Measurements from ENCODE around the gene CNTN1.

- TF ChIP-seq, protein P1, sequence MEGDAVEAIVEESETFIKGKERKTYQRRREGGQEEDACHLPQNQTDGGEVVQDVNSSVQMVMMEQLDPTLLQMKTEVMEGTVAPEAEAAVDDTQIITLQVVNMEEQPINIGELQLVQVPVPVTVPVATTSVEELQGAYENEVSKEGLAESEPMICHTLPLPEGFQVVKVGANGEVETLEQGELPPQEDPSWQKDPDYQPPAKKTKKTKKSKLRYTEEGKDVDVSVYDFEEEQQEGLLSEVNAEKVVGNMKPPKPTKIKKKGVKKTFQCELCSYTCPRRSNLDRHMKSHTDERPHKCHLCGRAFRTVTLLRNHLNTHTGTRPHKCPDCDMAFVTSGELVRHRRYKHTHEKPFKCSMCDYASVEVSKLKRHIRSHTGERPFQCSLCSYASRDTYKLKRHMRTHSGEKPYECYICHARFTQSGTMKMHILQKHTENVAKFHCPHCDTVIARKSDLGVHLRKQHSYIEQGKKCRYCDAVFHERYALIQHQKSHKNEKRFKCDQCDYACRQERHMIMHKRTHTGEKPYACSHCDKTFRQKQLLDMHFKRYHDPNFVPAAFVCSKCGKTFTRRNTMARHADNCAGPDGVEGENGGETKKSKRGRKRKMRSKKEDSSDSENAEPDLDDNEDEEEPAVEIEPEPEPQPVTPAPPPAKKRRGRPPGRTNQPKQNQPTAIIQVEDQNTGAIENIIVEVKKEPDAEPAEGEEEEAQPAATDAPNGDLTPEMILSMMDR (tag by site-specific recombination; IDR thresholded peaks at IDR 0.05): no peak
- TF ChIP-seq TRIM28 (IDR thresholded peaks at IDR 0.05; ENCODE audit: borderline replicate concordance, low read length): no peak
- no peak for TF ChIP-seq SP3 (tag by site-specific recombination; IDR thresholded peaks at IDR 0.05)
- no peak for TF ChIP-seq ZNF843 (tag by site-specific recombination; IDR thresholded peaks at IDR 0.05)
- no peak for TF ChIP-seq ZNF211 (tag by site-specific recombination; IDR thresholded peaks at IDR 0.05; ENCODE audit: low read depth)
- no peak for TF ChIP-seq ZNF2 (tag by site-specific recombination; IDR thresholded peaks at IDR 0.05)
- no peak for TF ChIP-seq ZBTB7A (tag by site-specific recombination; IDR thresholded peaks at IDR 0.05; ENCODE audit: low read depth)
- no peak for TF ChIP-seq BCL11A (tag by site-specific recombination; IDR thresholded peaks at IDR 0.05; ENCODE audit: low read depth)
- TF ChIP-seq, protein P2, sequence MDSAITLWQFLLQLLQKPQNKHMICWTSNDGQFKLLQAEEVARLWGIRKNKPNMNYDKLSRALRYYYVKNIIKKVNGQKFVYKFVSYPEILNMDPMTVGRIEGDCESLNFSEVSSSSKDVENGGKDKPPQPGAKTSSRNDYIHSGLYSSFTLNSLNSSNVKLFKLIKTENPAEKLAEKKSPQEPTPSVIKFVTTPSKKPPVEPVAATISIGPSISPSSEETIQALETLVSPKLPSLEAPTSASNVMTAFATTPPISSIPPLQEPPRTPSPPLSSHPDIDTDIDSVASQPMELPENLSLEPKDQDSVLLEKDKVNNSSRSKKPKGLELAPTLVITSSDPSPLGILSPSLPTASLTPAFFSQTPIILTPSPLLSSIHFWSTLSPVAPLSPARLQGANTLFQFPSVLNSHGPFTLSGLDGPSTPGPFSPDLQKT (IDR thresholded peaks at IDR 0.05; ENCODE audit: borderline replicate concordance, low read depth, low read length): no peak
- no peak for TF ChIP-seq ZBTB21 (tag by site-specific recombination; IDR thresholded peaks at IDR 0.05)
- TF ChIP-seq ZNF121 (tag by site-specific recombination; IDR thresholded peaks at IDR 0.05): no peak
- no peak for TF ChIP-seq ZNF544 (tag by site-specific recombination; IDR thresholded peaks at IDR 0.05)
Observed at GRCh38 chr12:41014643-41015020, 322.4 kb downstream of the CNTN1 start.

All from HEK293 (cell line).